ENCODE data around the gene AGFG2. TPM values are rescaled to one million over a fixed set of nuclear protein-coding genes. Genes with fewer than 3 reads are reported as not detected.

Gene AGFG2
- polyA plus RNA-seq, 3 donors from 2014 or later, result 7.1 to 20.7 (median 12.0) TPM

- H3K27me3 Mint-ChIP-seq (ENCODE audit: low read depth in 3 of 3), result peaks cover 3 to 10% (median 7%) of the 10 kb centered on the region in 3 donors
- H3K4me1 Mint-ChIP-seq, result peaks cover 24 to 26% of the 10 kb centered on the region in 2 donors
- H3K36me3 Mint-ChIP-seq, result no peaks in the 10 kb centered on the region
- no peaks in the 10 kb centered on the region for H3K9me3 Mint-ChIP-seq
- DNase-seq, result no peak
- peak overlapping the region in 1 of 5 donors; percentile 72 for H3K4me3 Mint-ChIP-seq
- H3K27ac Mint-ChIP-seq, result peak overlapping the region in 1 of 6 donors; percentile 14
These were observed 75.4 kb downstream of the AGFG2 start for GRCh38 chr7:100614308-100614861.

Other genes with a start within 250 kb of the AGFG2 start
- gene SPDYE3, start 231.5 kb upstream of the AGFG2 start, polyA plus RNA-seq, result 10 to 100 TPM in 1 of 3 donors, 1 to 10 TPM in 2; 6.8 to 11.1 (median 7.6) TPM
- 10 to 100 TPM; 12.2 to 42.1 (median 12.2) TPM for gene PILRB, start 181.1 kb upstream of the AGFG2 start, polyA plus RNA-seq
- 1 to 10 TPM; 1.5 to 2.4 (median 2.0) TPM for gene PILRA, start 165.7 kb upstream of the AGFG2 start, polyA plus RNA-seq
- 1 to 10 TPM; 4.1 to 5.9 (median 5.7) TPM for gene ZCWPW1, start 110.5 kb upstream of the AGFG2 start, polyA plus RNA-seq
- gene MEPCE, start 109.4 kb upstream of the AGFG2 start, polyA plus RNA-seq, result 10 to 100 TPM in 1 of 3 donors, 1 to 10 TPM in 2; 3.0 to 12.1 (median 8.3) TPM
- gene PPP1R35, start 102.7 kb upstream of the AGFG2 start, polyA plus RNA-seq, result 10 to 100 TPM; 25.7 to 42.2 (median 41.8) TPM
- 1 to 10 TPM in 1 of 3 donors, under 1 TPM in 1, not detected in 1; 0.43 to 2.2 TPM for gene SPACDR, start 74.9 kb upstream of the AGFG2 start, polyA plus RNA-seq
- gene TSC22D4, start 60.0 kb upstream of the AGFG2 start, polyA plus RNA-seq, result 10 to 100 TPM; 32.4 to 42.2 (median 35.3) TPM
- gene NYAP1, start 55.3 kb upstream of the AGFG2 start, polyA plus RNA-seq, result not detected
- not detected for gene SAP25, start 34.7 kb downstream of the AGFG2 start, polyA plus RNA-seq
- 100 to 1,000 TPM in 1 of 3 donors, 10 to 100 TPM in 2; 78.9 to 125 (median 90.4) TPM for gene LRCH4, start 46.9 kb downstream of the AGFG2 start, polyA plus RNA-seq
- gene FBXO24, start 47.1 kb downstream of the AGFG2 start, polyA plus RNA-seq, result under 1 TPM in 1 of 3 donors, not detected in 2; 0.43 TPM
- gene PCOLCE, start 63.2 kb downstream of the AGFG2 start, polyA plus RNA-seq, result 1 to 10 TPM; 2.0 to 4.9 (median 4.7) TPM
- 10 to 100 TPM; 23.2 to 29.3 (median 27.0) TPM for gene MOSPD3, start 73.3 kb downstream of the AGFG2 start, polyA plus RNA-seq
- gene TFR2, start 102.3 kb downstream of the AGFG2 start, polyA plus RNA-seq, result 1 to 10 TPM in 2 of 3 donors, under 1 TPM in 1; 0.85 to 1.8 (median 1.1) TPM
- not detected for gene ACTL6B, start 117.2 kb downstream of the AGFG2 start, polyA plus RNA-seq
- 10 to 100 TPM; 61.4 to 71.8 (median 64.8) TPM for gene GNB2, start 134.5 kb downstream of the AGFG2 start, polyA plus RNA-seq
- 1 to 10 TPM in 1 of 3 donors, under 1 TPM in 2; 0.03 to 2.0 (median 0.47) TPM for gene GIGYF1, start 155.0 kb downstream of the AGFG2 start, polyA plus RNA-seq
- 10 to 100 TPM; 65.1 to 70.3 (median 67.0) TPM for gene POP7, start 166.9 kb downstream of the AGFG2 start, polyA plus RNA-seq
- not detected for gene EPO, start 181.3 kb downstream of the AGFG2 start, polyA plus RNA-seq
- not detected for gene ZAN, start 194.4 kb downstream of the AGFG2 start, polyA plus RNA-seq